Stimulated activated CD8-positive, alpha-beta memory T cell treated with anti-CD3 and anti-CD28 coated beads, Interleukin-2, amount 100 ng/mL, for 1 hour (primary cell): ENCODE measurements around the gene CCDC124.

Source experiments
- DNase-seq, 2 donors: peaks; one replicate each; pipeline ENCODE4 v3.0.0-alpha.2; 2020; ENCODE audit warnings: low read depth in 2 of 2

The CCDC124 gene

DNA sequence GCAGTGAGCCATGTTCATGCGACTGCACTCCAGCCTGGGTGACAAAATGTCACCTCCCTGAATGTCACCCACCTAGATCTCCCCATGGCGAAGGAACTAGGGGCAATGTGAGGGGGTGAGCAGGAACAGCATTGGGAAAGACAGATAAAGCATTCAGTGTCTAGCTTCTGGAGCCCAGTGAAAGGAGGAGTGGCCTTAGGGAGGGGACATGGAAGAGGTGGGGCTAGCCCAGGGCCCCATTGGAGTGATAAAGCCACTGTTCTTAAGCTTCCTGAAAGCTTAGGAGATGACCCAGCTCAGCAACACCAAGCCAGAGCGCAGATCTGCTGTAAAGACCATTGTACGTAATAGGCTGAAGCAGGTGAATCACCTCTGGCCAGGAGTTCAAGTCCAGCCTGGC, 21.1 kb downstream of the CCDC124 start:
- no peak for DNase-seq

GRCh38 chr19:17954401-17954800, 21.6 kb downstream of the CCDC124 start:
- DNase-seq, result no peak

DNA sequence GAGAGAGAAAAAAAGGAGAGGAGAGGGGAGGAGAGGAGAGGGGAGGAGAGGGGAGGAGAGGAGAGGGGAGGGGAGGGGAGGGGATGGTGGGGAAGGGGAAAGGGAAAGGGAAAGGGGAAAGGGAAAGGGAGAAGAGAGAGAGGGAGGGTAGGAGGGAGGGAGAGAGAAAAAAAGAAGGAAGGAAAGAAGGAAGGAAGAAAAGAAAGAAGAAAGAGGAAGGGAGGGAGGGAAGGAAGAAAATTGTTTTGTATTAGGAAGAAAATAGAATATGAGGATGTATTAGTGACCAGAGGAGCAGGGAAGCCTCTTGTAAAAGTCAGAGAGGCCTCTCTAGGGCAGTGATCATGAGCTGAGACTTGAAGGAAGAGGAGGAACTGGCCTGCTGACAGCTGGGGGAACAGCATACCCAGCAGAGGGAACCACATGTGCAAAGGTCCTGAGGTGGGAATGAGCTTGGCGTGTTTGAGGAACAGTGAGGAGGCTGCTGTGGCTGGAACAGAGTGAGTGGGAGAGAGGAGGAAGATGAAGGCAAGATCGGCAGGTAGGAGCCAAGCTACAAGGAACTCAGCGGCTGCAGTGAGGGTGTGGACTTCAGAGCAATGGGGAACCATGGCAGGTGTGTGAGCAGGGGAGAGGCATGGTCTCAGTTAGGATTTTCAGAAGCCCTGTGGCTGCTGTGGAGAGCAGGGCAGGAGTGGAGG, 24.5 kb downstream of the CCDC124 start:
- no peak for DNase-seq

DNA sequence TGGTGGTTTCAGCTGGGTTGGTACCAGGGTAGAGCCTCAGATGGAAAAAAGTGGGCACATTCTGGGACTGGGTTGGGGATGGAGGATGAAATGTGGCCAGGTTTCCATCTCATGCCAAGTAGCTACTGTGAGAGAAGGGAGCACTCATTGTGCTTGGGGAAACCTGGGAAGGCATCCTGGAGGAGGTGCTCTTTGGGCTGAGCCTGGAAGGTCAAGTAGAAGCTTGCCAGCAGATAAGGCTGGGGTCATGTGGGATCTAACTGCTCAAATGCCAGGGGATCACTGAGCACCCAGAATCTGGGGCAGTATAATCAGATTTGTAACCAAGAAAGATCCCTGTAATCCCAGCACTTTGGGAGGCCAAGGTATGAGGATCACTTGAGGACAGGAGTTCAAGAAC, 25.1 kb downstream of the CCDC124 start:
- DNase-seq, result no peak

DNA sequence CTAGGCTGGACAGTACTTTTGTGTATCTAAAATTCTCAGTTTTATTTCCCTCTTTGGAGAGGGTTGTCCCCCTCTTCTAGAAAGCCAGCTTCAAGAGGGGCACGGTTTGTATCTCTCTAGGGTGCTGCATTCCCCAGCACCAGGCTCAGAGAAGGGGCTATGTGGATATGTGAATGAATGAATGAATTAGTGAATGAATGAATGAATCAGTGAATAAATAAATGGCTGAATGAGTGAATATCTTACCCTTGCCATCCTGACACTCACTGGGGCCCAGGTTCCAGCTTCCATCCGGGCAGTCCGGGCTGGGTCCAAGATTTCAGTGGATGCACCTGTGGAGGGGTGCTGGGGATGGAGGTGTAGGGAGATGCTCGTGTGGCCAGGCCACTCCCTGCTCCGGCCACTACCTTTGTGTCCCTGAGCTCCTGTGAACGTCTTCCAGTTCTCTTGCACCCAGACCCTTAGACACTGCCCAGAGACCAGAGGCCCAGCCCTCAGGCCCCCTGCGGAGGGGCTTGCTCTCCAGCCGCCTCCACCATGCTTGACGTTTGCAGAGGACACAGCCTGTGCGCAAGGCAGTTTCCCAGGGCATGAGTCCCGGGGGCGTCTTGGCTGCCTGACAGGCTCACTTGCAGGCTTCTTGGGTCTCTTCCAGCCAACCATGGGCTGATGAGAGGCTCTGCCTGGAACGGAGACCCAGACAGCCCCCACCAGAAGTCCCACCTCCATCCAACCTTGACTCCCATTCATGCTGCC, 31.3 kb downstream of the CCDC124 start:
- DNase-seq, result no peak

GRCh38 chr19:17965370-17966128, 32.7 kb downstream of the CCDC124 start:
- no peak for DNase-seq

GRCh38 chr19:17966129-17966483, 33.3 kb downstream of the CCDC124 start:
- DNase-seq, result no peak

- no peak for DNase-seq
Measured at GRCh38 chr19:17966550-17967256, 33.9 kb downstream of the CCDC124 start, which contains the start of gene KCNN1. TSS of gene KCNN1 (plus strand) at chr19:17967107. CDS start at chr19:17973889, 6,782 bp downstream.

GRCh38 chr19:17967257-17968051, 34.6 kb downstream of the CCDC124 start:
- no peak for DNase-seq

DNA sequence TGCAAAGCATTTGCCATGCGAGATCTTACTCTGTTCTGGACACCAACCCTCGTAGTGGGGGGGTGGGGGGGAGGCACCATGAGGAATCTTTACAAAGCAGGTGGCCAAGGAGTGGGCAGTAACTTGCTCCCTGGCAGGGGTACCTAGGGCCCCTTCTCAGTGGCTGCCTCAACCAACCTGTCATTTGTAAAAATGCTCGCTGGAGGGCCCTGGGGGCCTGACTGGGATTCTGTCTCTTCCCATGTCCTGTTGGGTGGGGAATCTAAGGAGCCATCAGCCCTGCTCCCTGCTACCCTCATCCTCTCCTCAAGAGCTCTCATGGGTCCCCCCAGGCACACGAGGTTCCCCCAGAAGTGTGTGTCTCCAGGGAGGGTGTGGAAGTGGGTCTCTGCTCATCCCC, 35.5 kb downstream of the CCDC124 start:
- no peak for DNase-seq

DNA sequence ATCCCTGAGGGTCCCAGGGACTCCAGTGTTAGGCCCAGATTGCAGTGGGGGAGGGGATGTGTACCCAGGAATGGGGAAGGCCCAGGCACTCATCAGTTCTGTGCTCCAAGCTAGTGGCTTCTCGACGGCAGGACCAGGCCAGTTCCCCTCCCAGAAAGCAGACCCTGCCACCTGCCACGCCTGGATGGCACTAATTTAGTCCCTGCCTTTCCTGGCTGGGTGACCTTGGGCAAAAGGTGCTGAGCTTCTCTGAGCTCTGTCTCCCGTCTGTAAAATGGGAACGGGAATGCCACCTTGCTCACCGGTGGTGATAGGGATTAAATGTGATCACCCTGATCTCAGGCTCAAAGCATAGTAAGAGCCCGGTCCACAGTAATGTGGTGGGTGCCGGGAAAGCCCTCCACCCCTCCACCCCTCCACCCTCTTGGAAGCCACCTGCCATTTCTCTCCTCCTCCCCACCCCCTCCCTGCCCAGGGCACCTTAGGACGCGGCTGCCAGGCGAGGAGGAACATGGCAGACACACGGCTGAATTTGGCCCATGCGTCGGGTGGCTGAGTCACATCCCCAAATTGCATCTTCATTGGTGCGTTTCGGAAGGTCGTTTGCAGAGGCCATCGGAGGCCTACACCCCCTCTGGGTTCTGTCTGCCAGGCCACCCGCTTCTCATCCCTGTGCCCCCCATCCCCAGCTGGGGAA, 36.4 kb downstream of the CCDC124 start:
- DNase-seq, result no peak

GRCh38 chr19:17972230-17972629, 39.4 kb downstream of the CCDC124 start:
- no peak for DNase-seq

- no peak for DNase-seq
Measured at GRCh38 chr19:17973759-17974158, 40.9 kb downstream of the CCDC124 start.

GRCh38 chr19:17974551-17974950, 41.7 kb downstream of the CCDC124 start:
- DNase-seq, result no peak

DNA sequence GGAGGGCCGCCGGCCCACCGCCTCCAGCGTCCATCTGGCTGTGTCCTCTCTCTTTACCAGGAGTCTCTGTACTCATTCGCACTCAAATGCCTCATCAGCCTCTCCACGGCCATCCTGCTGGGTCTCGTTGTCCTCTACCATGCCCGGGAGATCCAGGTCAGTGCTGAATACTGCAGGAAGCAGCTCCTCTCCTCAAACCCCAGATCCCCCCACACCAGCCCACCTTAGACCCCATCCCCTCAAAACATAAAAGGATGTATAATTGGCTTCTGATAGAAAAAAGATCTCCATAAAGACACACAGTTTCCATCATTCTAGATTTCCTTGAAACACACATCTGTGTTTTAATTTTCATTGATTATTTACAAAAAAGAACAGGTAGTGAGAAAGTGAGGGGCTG, 42.2 kb downstream of the CCDC124 start:
- no peak for DNase-seq

GRCh38 chr19:17977021-17977420, 44.2 kb downstream of the CCDC124 start:
- no peak for DNase-seq

- no peak for DNase-seq
Measured at GRCh38 chr19:17977488-17977887, 44.7 kb downstream of the CCDC124 start.

GRCh38 chr19:17981611-17982010, 48.8 kb downstream of the CCDC124 start:
- DNase-seq, result no peak

DNA sequence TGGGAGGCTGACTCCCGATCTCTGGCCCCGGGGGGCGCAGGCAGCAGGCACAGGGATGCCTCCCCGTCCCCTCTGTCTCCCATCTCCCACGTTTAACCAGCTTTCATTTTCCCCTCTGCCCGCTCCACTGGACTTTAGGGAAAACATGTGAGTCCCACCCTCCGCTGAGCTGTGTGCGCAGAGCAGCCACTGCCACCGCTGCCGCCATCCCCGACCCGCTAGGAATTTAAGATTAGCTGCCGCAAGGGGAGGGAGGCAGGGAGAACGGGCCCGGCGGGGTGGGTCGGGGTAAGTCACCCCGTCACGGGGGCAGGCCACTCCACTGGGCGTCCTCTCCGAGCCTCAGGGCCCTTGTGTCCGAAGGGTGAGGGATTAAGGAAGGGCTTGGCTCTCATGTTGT, 49.6 kb downstream of the CCDC124 start:
- DNase-seq, result no peak

DNA sequence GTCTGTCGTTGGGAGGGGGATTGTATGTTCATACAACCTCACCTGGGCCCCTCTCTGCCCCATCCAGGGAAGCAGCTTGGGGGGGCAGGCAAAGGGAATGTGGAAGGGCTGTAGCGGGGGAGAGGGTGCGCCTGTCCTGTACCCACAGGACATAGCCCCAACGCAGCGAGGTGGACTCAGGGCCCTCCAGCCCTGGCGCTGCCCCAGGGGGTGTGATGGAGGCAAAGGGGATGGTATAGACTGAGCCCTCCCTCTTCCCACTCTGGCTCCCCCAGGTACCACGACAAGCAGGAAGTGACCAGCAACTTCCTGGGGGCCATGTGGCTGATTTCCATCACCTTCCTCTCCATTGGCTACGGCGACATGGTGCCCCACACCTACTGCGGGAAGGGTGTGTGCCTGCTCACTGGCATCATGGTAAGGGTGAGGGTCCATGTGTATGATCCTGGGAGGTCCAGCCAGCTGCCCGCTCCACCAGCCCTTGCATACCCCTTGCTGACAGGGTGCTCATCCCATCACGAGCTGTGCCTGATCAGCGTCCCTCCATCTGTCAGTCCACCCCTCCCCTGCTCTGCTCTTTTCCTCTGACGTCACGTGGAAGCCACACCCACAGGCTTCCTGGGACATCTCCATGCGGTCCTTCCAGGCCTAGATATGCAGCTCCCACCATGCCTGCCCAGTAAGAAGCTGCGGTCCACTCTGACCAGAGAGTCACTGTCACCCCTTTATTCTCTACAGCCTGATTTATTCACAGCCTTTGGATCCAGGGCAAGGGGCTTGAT, 52.4 kb downstream of the CCDC124 start:
- DNase-seq, result no peak
